HL-60/S4 treated with retinoic acid at 250 ng/mL for 4 days and 3 days (cell line): ENCODE results near the gene OGFR.
"Not testable (repeated sequence)": the region's sequence is repeated elsewhere in the genome, so short reads cannot be mapped to it uniquely, and the experiment has no call there.

ENCODE experiments used
- in situ Hi-C: fragments of 300-500 bp; cut with MboI; formaldehyde crosslinking; loops from 2 replicates; pipeline ENCODE4 v1.7.0; 2022; ENCODE audit warnings: low sequenced_read_pairs

Gene OGFR

GRCh38 chr20:62853304-62853703 lies 48.7 kb downstream of the OGFR start:
- in situ Hi-C loops = not testable (repeated sequence)

DNA sequence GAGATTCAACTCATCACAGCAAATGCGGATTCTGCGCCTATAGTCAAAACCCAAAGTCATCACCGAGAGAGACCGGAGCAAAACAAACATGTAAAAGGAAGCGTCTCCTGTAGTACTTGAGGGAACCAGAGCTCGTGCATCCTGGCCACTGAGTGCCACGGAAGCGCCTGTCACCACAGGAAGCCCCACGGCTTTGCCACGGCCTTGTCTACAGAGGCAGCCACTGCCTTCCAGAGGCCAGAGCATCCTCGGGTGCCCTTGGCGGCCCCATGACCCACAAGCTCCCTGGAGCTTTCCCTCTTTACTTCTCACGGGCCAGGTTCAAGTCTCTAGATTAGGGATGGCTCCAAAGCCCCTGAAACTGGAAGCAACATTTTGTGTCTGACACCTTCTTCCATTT lies 49.5 kb downstream of the OGFR start:
- in situ Hi-C loops = no loop called here

DNA sequence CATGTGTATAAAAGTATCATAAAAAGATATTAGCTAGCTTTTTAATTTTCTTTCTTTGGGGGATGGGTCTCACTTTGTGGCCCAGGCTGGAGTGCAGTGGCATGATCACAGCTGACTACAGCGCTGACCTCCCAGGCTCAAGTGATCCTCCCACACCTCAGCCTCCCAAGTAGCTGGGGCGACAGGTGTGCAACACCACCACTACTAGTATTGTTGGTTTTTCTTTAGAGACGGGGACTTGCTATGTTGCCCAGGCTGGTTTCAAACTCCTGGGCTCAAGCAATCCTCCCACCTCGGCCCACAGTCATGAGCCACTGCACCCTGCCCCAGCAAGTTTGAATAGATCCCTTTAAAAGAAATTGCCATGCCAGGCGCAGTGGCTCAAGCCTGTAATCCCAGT lies 50.5 kb downstream of the OGFR start:
- in situ Hi-C loops = no loop called here

DNA sequence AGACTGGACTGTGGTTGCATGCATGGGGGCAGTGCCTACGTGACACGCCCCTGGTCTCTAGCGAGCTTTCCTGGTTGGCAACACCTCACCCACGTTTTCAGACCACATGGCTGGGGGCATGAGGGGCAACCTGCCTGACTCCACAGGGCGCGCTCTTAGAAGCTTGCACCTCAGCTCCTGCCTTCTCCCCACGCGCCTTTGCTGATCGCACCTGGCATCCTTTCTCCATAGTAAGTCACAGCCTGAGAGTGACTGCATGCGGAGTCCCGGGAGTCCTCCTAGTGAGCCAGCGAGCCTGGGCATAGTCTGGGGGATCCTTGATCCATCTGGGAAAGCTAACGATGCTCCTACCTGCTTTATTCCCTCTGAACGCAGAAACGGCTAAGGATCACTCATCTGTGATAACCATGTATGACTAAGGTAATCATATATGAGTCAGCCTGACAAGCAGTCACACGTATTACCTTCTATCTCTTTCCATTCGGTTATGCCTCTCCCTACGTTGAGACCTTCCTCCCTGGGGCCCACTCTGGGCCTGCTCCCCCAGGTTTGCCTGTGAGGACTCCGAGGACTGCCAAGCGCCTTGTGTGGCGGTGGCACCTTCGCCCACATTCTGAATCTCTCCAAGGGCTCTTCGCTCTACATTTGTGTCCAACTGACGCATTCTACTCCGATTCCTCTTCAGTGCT lies 52.4 kb downstream of the OGFR start:
- in situ Hi-C loops = no loop called here

DNA sequence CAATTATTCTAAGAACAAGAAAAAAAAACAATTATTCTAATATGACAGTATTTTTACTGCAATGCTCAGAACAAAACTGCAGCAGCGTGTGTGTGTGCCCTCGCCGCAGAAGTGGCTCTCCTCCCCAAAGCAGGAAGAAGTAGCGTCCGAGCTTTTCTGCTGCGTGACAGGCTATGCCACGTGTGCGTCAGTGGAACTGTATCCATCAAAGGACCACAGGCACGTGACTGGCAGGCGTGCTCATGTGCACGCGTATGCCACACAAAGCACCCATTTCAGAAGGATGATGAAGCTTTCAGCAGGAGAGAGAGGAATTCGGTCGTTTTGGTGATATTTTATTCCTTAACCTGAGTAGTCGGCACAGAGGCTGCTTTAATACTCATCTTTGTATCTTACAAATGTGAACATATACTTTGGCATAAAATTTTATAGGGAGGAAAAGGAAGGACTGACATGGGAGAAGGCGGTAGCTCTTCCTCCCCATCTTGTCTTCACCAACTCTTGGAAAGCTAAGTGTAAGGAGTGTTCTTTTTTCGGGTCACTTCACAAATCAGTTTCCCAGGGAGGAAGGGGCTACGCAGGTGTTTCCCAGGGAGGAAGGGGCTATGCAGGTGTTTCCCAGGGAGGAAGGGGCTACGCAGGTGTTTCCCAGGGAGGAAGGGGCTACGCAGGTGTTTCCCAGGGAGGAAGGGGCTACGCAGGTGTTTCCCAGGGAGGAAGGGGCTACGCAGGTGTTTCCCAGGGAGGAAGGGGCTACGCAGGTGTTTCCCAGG lies 53.6 kb downstream of the OGFR start:
- in situ Hi-C loops = no loop called here

GRCh38 chr20:62859721-62860120 lies 55.1 kb downstream of the OGFR start:
- in situ Hi-C loops = no loop called here

GRCh38 chr20:62860391-62860923 lies 55.8 kb downstream of the OGFR start:
- in situ Hi-C loops = no loop called here

DNA sequence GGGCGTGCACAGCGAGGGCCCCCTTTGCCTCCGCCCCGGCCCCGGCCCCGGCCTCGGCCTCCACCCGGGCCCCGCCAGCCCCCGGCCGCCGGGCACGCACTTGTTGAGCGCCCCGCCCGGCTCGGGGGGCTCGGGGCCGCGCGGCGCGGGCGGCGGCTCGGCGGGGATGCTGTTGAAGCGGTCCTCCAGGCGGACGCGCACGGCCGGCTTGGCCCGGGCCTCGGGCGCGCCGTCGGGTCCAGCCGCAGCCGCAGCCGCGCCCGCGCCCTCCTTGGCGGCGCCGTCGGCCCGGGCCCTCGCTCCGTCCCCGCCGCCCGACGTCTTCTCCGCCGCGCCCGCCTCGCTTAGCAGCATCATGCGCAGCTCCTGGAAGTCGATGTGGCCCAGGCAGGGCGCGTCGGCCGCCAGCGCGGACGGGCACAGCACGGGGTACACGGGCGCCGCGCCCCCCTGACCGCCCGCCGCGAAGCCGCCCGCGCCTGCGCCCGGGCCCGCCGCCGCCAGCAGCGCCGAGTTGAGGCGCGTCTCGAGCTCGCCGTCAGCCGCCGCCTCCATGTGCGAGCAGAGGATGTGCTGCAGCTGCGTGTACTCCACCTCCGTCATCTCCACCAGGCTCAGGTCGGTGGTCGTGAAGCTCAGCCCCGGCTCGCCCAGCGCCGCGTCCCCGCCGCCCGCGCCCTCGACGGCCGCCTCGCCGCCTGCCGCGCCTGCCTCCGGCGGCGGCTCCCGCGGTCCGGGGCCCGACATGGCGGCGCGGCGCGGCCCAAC lies 56.5 kb downstream of the OGFR start:
- in situ Hi-C loops = no loop called here

- in situ Hi-C loops = no loop called here
Observed at GRCh38 chr20:62861726-62862336, 57.2 kb downstream of the OGFR start, which contains the start of gene TCFL5. Gene TCFL5 (minus strand): TSS chr20:62861822. CDS start chr20:62861670, 152 bp downstream.
